NCI-H524 treated with DMSO at 0.1 percent for 48 hours (cell line): ENCODE results near the gene ENAH.
"Not testable (repeated sequence)": the region's sequence is repeated elsewhere in the genome, so short reads cannot be mapped to it uniquely, and the experiment has no call there.

Experiments
- DNase-seq: peaks from one replicate; lab custom pipeline; 2025; lab: John Stamatoyannopoulos, UW

ENAH gene

DNA sequence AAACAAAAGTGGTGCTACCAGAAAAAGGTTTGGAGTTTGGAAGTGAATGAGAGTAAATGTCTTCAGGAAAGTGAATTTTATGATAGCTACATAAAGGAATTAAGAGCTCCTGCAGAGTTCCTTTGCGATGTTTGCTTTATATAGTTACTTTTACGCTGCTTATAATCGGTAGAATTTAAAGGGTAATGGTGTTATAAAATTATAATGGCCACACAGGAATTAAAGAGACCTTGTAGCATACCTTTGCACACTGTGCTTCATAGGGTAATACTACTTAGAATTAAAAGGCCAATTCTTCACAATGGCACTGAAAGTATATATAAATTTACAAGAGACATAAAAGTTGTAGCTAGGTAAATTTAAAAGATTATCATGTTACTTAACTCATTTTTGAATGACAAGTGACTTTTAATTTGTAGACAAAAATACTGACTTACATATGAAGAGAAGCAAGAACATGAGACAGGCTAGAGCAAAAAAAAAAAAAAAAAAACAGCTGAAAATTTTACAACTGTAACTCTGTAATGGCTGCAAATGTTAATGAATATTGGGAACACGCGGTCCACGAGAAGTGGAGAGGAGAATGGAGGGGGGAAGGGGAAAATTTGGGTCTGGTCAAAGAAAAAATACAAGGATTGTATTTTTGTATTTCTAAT lies 159.2 kb downstream of the ENAH start:
- DNase-seq, result no peak

DNA sequence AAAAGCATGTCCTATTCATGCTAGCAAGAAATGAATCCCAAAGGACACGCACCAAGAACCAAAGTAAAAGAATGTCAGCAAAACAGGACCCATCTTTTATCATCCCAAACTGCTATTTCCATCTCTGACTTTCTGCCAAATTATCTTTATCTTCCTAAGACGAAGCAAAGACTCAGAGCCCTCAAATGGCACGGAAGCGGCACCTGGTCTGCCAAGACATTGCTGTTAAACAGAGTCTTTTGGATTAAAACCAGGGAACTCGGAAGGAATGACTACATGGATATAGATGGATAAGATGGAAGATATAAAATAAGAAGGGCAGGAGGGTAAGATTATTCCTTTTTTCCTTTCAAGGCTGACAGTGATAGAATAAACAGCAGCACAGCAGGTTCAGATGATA lies 164.2 kb downstream of the ENAH start:
- DNase-seq, result no peak

DNA sequence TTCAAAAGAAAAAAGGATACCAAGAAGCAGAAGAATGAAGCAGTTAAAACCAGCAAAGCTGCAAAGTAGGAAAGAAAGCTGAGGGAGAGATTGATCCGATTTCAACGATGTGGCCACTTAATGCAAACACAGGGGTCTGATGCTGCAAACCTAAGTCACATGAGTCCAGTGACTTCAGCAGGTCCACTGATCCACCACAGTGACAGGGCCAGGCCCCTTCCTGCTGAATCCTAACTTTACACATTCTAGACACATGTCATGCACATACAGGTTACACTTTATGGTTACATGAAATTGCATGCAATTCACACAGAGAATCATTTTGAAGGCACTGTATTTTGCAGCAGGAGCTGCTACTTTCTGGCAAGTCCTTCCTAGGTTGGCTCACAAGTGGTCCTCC lies 166.1 kb downstream of the ENAH start:
- DNase-seq, result no peak

DNA sequence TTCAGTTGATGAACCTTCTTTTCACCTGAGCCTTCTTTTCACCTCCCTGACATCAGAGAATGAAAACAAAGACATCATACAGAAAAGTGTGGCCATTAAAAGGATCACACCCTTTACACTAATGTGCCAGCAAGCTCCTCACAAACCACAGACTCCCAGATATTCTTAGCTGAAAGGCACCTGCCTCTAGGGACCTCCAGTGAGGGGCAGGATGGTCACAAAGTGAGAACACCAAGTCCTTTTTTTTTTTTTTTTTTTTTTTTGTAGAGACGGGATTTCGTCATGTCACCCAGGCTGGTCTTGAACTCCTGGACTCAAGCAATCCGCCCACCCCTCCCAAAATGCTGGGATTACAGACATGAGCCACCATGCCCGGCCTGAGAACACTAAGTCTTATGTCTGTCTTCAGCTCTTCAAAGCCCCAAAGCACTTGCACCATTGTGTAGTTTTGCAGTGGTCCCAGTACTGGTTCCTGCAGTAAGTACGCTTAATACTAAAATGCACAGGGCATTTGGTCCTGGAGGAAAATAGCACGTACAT lies 166.9 kb downstream of the ENAH start:
- no peak for DNase-seq

DNA sequence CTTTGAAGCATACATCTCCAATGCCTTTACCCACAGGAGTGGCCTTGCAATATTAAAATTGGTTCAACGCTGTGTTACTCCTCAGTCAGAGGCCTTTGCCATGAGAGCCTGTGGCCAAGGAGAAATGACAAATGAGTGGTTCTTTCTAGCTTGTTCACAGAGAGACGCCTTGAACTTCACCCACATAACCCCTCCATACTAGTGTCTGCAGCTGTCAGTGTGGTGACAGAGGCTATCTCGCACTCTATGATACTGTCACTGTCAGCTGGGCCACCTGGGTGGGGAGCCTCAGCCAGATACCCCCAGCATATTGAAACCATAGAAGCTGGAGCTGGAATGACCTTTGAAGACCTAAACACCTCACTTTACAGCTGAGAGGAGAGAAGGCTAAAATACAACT lies 167.7 kb downstream of the ENAH start:
- DNase-seq, result no peak

DNA sequence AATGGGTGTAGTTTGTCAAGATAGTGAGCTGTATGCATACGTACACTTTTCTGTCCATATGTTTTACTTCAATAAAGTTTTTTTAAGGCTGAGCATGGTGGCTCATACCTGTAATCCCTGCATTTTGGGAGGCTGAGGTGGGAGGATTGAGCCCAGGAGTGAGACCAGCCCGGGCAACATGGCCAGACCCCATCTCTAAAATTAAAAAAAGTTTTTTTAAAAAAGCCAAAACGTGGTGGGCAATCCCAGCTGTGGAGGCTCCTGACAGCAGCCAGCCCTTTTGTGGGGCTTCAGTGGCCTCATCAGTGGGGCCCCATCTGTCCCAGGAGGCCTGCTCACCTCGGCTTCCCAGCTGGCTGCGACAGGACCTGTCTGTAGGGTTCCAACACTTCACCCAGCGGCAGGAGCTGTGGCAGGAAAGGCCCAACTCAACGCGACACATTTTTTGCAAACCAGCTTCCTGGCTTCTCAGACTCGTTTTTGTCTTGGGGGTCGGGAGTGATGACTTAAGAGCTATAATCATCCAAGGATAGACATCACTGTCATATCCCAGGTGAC lies 168.2 kb downstream of the ENAH start:
- DNase-seq, result no peak

DNA sequence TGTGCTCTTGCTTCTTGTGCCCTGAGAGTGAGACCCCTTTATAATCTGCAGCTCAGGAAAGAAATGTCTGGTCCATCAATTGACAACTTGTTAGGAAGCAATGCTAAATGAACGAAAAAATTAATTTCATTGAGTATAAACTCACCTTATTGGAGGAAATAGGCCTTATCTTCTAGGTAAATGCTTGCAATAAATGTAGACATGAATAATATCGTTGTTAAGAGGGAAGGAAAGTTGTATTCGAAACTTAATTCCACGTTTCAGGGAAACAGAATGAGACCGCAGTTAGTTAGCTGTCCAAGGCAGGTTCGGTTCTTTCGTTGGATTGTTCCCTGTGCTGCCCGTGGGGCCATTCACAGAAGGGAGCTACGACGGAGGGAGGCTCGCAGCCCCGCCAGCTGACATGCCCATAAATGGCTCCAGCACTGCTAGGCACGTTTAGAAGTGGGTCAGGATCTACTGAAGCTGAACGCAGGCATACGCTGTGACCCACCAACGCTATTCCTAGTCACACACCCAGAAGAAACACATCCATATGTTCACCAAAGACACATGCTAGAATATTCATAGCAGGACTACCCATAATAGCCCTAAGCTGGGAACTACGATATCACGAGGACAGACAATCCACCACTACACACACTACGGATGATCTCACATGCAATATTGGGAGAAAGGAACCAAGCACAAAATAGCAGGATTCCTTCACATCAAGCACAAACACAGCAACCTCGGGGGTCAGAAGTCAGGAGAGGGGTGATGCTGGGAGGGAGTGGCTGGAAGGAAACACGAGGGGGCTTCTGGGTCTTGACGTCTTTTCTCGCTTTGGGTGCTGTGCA lies 168.9 kb downstream of the ENAH start:
- DNase-seq, result no peak

DNA sequence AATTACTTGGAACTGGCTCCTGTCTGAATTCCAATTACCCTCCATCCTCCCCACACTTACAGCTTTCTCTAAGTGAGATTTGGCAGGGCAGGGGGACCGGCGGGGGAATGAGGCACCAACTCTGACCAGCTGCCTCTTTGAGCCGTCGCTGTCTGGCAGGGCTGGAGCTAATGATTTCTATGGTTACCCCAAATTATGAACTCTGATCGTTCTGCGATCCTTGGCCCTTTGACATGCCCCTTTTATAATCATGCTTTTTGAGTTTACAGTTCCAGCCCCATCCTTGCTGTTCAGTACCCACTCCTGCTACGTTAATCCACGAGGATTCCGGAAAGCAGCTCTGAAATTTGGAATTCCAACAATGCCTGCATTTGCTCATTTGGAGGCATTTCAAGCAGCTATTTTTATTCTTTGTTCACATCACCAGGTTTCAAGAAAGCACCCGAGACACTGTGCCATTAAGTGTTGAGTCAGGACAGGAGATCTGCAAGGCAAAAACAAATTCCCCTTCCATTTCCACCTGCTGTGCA lies 170.4 kb downstream of the ENAH start:
- no peak for DNase-seq

DNA sequence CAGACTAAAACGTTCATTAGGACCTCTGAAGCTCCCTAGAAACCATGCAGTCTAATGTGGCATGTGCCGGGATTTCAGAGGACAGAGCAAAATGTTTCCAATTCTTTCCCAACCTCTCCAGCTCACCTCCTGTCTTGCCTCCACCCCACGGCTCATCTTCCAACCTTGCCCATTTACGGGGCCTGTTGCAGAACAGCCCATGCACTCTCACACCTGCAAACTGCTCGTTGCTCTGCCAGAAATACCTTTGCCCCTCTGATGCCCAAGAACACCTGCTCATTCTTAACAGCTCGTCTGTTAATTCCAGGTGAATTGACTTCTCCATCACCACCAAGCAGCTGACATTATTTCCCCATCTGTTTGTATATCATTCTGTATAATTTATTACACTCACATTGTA lies 171.2 kb downstream of the ENAH start:
- DNase-seq, result no peak

DNA sequence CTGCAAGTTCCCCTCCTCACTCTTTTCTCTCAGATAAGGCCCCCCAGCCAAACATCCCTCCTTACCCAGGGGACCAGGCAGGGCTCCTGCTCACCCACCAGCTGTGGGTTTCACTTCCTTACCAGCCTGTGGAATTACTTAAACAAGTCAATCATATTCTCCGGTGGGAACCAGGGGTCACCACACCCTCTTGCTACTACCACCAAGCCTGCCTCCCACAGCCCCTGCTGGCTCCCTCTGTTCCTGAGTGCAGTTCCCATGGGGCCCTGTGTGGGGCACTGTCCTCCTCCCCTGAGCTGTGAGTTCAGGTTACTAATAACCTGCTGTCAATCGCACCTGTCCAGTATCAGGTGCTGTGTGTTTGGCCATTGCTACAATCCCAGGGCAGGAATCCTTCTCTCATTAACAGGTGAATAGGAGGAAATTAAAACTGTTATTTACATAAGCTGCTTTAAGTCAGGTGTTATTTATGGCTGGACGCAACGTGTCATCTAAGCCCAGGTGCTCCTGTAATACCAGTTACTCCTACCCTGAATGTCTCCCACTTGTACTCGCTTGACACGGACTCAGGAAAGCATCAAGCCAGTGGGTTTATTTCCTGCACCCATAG lies 172.0 kb downstream of the ENAH start:
- no peak for DNase-seq

DNA sequence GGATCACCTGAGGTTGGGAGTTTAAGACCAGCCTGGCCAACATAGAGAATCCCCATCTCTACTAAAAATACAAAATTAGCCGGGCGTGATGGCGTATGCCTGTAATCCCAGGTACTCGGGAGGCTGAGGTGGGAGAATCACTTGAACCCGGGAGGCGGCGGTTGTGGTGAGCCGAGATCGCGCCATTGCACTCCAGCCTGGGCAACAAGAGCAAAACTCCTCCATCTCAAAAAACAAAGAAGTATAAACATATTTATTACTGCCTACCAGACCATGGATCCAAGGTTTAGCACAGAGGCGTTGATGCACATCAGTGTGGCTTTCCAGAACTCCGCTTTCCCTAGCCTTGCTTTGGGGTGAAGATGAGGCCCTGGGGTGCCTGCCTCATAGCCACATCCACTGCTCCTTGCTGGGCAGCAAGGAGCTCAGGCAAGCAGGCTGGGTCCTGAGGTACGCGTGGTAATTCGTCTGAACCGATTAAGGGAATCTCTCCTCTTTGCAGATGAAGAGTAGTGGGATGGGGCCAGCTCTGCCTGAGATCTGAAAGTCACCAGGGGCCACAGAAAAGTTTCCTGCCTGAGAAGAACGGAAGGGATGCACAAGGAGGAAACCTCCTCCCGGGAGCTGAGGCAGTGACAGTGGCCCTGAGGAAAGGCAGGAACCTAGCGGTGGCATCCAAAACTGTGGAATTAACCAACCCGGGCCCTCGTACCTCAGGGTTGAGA lies 172.8 kb downstream of the ENAH start:
- no peak for DNase-seq

DNA sequence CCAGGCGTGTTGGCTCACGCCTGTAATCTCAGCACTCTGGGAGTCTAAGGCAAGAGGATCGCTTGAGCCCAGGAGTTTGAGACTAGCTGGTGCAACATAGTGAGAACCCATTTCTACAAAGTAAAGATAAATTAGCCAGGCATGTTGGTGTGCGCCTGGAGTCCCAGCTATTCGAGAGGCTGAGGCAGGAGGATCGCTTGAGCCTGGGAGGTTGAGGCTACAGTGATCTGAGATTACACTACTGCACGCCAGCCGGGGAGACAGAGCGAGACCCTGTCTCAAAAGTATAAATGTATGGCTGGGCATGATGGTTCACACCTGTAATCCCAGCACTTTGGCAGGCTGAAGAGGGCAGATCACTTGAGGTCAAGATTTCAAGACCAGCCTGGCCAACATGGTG lies 173.6 kb downstream of the ENAH start:
- no peak for DNase-seq

DNA sequence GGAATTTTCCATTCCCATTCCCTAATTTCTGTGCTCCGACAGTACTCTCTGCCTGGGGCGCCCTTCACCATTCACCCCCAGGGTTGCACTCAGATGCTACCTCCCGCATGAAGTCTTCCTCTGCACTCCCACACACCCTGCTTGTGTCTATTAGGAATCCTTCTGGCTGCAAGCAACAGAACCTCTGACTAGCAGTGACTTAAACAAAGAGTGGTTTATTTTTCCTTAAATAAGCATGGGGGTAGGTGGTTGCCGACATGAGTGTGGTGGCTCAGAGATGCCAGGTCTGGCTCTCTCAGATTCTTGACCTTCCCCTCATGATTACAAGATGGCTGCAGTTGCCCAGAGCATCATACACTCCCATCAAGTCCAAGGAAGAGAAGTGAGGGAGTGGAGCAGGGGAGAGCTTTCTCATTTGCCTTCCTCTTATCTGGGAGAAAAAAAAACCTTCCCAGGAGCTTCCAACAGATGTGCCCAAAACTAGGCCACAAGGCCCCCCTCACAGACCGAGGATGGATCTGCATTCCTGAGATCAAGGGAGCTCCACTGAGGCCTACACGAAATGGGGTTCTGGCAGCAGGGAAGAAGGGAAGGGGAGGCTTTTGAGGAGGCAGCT lies 175.5 kb downstream of the ENAH start:
- DNase-seq, result no peak

DNA sequence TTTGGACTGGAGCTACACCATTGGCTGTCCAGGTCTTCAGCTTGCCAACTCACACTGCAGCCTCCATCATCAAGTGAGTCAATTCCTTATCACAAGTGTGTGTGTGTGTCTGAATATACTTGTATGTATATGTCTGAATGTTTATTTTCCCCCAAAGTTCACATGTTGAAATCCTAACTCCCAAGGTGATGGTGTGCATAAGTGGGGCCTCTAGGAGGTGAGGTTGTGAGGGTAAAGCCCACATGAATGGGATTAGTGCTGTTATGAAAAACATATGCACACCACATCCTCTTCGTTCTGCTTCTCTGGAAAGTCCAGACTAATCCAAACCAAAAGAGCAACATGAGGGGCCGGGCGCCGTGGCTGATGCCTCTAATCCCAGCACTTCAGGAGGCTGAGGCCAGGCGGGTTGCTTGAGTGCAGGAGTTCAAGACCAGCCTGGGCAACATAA lies 176.4 kb downstream of the ENAH start:
- DNase-seq, result no peak

DNA sequence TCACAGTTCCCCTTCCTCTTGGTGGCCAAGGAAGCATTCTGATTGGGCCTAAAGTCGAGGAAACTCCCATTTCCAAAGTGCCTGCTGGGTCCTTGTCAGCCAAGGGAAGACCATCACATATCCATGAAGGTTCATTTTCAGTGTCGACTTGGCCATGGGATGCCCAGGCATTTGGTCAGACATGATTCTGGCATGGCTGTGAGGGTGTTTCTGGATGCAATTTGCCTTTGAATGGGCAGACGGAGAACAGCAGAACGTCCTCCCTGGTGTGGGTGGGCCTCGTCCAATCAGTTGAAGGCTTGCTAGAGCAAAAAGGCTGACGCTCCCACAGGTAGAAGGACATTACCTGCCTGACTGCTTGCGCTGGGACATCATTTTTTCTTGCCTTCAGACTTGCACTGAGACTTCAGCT lies 176.8 kb downstream of the ENAH start:
- no peak for DNase-seq

DNA sequence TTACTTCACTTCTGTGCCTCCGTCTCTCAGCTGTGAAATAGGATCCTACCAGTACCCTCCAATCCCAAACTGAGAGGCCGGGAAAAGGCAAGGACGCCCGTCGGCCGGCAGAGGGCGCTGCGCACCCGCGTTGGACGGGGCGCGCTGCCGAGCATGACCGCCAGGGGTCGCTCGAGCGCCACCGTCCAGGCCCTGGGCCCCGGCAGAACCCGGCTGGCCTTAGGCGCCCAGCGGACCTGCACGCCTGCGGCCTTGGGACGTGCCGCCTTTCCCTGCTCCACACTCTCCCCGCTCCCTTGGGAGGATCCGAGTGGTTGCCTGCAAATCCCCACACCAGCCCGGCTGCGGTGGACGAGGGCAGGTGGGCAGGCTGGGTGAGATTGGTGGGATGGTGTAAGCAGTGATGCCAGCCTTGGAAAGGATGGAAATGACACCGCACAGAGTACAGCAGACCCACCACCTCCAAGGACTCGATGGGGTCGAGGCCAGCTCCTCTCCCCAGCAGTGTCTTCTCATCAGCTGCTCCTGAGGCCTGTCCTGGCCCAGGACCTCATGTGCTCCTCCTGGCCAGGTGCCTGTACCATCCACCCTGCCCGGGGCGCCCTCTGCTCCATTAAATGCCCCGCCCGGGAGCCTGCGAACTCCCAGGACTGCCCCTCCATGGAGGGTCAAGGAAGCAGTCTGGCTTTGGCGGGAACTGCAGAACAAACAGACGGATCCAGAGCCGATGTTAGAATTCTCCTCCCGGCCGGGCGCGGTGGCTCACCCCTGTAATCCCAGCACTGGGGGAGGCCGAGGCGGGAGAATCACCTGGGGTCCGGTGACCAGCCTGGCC lies 177.7 kb downstream of the ENAH start:
- DNase-seq, result no peak

DNA sequence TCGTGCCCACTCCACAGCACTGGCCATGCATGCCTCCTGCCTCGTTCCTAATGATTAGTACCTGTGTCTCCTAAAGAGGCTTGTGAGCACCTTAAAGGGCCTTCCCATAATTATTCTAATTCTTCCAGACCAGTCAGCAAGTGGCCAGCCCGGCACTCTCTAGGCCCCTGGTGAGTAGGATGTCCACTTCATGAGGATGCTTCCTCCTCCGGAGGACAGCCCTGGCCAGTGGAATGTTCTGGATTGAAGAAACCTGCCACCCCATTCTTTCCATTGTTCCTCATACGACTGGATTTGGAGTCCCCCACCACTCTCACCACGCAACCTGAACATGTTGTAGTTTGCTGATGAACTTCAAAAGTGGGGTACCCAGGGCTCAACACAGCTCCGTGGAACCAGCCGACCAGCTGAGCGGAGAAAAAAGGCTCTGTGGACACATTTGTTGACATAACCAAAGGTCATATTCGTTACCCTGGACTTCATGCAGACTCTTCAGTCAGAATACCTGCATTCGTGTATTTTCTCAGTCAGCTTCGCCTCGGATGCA lies 178.4 kb downstream of the ENAH start:
- no peak for DNase-seq

DNA sequence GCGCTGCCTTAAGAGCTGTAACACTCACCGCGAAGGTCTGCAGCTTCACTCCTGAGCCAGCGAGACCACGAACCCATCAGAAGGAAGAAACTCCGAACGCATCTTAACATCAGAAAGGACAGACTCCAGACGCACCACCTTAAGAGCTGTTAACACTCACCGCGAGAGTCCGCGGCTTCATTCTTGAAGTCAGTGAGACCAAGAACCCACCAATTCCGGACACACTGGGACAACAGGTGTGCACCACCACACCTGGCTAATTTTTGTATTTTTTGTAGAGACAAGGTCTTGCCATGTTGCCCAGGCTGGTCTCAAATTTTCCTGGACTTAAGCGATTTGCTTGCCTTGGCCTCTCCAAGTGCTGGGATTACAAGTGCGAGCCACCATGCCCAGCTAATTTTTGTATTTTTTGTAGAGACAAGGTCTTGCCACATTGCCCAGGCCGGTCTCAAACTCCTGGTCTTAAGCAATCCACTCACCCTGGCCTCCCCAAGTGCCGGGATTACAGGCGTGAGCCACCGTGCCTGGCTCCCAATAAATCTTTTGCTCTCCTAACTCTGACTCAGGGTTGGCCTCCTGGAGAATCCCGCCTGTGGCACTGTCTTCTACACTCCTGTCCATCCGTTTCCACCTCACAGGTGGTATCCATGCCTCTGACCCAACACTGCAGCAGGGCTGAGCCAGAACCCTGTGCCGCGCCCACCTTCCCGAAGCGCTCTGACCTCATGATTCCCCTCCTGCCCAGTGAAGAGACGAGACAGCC lies 179.1 kb downstream of the ENAH start:
- DNase-seq, result not testable (repeated sequence)

DNA sequence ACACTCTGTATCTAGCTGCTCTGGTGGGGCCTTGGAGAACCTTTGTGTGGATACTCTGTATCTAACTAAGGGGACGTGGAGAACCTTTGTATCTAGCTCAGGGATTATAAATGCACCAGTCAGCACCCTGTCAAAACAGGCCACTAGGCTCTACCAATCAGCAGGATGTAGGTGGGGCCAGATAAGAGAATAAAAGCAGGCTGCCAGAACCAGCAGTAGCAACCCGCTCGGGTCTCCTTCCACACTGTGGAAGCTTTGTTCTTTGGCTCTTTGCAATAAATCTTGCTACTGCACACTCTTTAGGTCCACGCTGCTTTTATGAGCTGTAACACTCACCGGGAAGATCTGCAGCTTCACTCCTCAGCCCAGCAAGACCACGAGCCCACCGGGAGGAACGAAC lies 179.7 kb downstream of the ENAH start:
- not testable (repeated sequence) for DNase-seq
